ENCODE data around the gene EEF1AKMT2. TPM values are rescaled to one million over a fixed set of nuclear protein-coding genes. Genes with fewer than 3 reads are reported as not detected.
"Not testable (repeated sequence)": the region's sequence is repeated elsewhere in the genome, so short reads cannot be mapped to it uniquely, and the experiment has no call there.

The EEF1AKMT2 gene
- total and polyA plus RNA-seq, 4 donors: 9.6 to 21.2 (median 12.9) TPM

DNA sequence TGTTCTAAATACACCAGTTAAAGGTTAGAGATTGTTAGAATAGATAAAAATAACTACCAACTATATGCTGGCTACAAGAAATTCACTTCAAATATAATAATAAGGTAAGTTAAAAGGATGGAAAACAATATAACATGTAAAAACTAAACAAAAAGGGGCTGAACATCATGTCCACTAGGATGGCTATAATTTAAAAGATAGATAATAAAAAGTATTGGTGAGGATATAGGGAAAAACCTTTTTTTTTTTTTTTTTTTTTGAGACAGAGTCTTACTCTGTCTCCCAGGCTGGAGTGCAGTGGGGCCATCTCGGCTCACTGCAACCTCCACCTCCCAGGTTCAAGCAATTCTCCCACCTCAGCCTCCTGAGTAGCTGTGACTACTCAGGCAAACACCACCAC lies 8.8 kb downstream of the EEF1AKMT2 start:
- intact Hi-C loops (cut with DNase I); H3K27ac ChIP-seq (ENCODE audit: low read depth in 1 of 2, low read length in 2 of 2); H3K9me3 ChIP-seq (ENCODE audit: control insufficient read depth, low read length); H3K4me1 ChIP-seq (ENCODE audit: control insufficient read depth in 1 of 2, insufficient read depth in 2 of 2, low read length in 2 of 2); H3K36me3 ChIP-seq (ENCODE audit: control insufficient read depth in 1 of 2, insufficient read depth in 2 of 2, low read length in 1 of 2); H3K27me3 ChIP-seq (ENCODE audit: control insufficient read depth in 1 of 2, insufficient read depth in 2 of 2, low read length in 1 of 2); H3K4me3 ChIP-seq (ENCODE audit: low read length in 2 of 2); ATAC-seq (ENCODE audit: low FRiP score); DNase-seq: not testable (repeated sequence)
- WGBS, 2 donors: 98 to 100% methylated on average over 1 of the region's 1 CpG

- H3K36me3 ChIP-seq (ENCODE audit: control insufficient read depth in 1 of 2, insufficient read depth in 2 of 2, low read length in 1 of 2): no peaks in the 10 kb centered on the region
- H3K27ac ChIP-seq (ENCODE audit: low read depth in 1 of 2, low read length in 2 of 2): no peak overlapping the region
- intact Hi-C loops (cut with DNase I): no loop called here
These were observed 22.9 kb downstream of the EEF1AKMT2 start for GRCh38 chr10:124768791-124769190.

GRCh38 chr10:124765256-124765655 lies 26.4 kb downstream of the EEF1AKMT2 start:
- no peak for DNase-seq
- H3K4me3 ChIP-seq (ENCODE audit: low read length in 2 of 2): no peak overlapping the region
- H3K36me3 ChIP-seq (ENCODE audit: control insufficient read depth in 1 of 2, insufficient read depth in 2 of 2, low read length in 1 of 2): peaks cover 0 to 2% of the 10 kb centered on the region in 2 donors
- 13 to 34% methylated on average over 2 of the region's 2 CpGs for WGBS, 2 donors
- no peak for ATAC-seq (ENCODE audit: low FRiP score)
- H3K4me1 ChIP-seq (ENCODE audit: control insufficient read depth in 1 of 2, insufficient read depth in 2 of 2, low read length in 2 of 2): no peaks in the 10 kb centered on the region
- H3K9me3 ChIP-seq (ENCODE audit: control insufficient read depth, low read length): no peaks in the 10 kb centered on the region
- no peaks in the 10 kb centered on the region for H3K27me3 ChIP-seq (ENCODE audit: control insufficient read depth in 1 of 2, insufficient read depth in 2 of 2, low read length in 1 of 2)
- H3K27ac ChIP-seq (ENCODE audit: low read depth in 1 of 2, low read length in 2 of 2): no peak overlapping the region
- intact Hi-C loops (cut with DNase I): no loop called here

More at GRCh38 chr10:124768791-124769190, 22.9 kb downstream of the EEF1AKMT2 start:
- no peak overlapping the region for H3K4me3 ChIP-seq (ENCODE audit: low read length in 2 of 2)
- DNase-seq (no peak), ATAC-seq (ENCODE audit: low FRiP score) (no peak)
- no peaks in the 10 kb centered on the region for H3K4me1 ChIP-seq (ENCODE audit: control insufficient read depth in 1 of 2, insufficient read depth in 2 of 2, low read length in 2 of 2)
- H3K27me3 ChIP-seq (ENCODE audit: control insufficient read depth in 1 of 2, insufficient read depth in 2 of 2, low read length in 1 of 2): no peaks in the 10 kb centered on the region
- WGBS, 2 donors: 97% methylated on average over 2 of the region's 2 CpGs
- H3K9me3 ChIP-seq (ENCODE audit: control insufficient read depth, low read length): no peaks in the 10 kb centered on the region

GRCh38 chr10:124763267-124763666 lies 28.4 kb downstream of the EEF1AKMT2 start:
- no peak for ATAC-seq (ENCODE audit: low FRiP score)
- no peaks in the 10 kb centered on the region for H3K9me3 ChIP-seq (ENCODE audit: control insufficient read depth, low read length)
- intact Hi-C loops (cut with DNase I): no loop called here
- H3K4me3 ChIP-seq (ENCODE audit: low read length in 2 of 2): no peak overlapping the region
- no peak overlapping the region for H3K27ac ChIP-seq (ENCODE audit: low read depth in 1 of 2, low read length in 2 of 2)
- 83 to 89% methylated on average over 1 of the region's 1 CpG for WGBS, 2 donors
- peaks cover 0 to 2% of the 10 kb centered on the region in 2 donors for H3K36me3 ChIP-seq (ENCODE audit: control insufficient read depth in 1 of 2, insufficient read depth in 2 of 2, low read length in 1 of 2)
- H3K27me3 ChIP-seq (ENCODE audit: control insufficient read depth in 1 of 2, insufficient read depth in 2 of 2, low read length in 1 of 2): no peaks in the 10 kb centered on the region
- no peaks in the 10 kb centered on the region for H3K4me1 ChIP-seq (ENCODE audit: control insufficient read depth in 1 of 2, insufficient read depth in 2 of 2, low read length in 2 of 2)
- no peak for DNase-seq

- no peak overlapping the region for H3K4me3 ChIP-seq (ENCODE audit: low read length in 2 of 2)
- no peaks in the 10 kb centered on the region for H3K9me3 ChIP-seq (ENCODE audit: control insufficient read depth, low read length)
- H3K4me1 ChIP-seq (ENCODE audit: control insufficient read depth in 1 of 2, insufficient read depth in 2 of 2, low read length in 2 of 2): peaks cover 0 to 2% of the 10 kb centered on the region in 2 donors
- intact Hi-C loops (cut with DNase I): no loop called here
- DNase-seq (no peak), ATAC-seq (ENCODE audit: low FRiP score) (no peak)
- H3K36me3 ChIP-seq (ENCODE audit: control insufficient read depth in 1 of 2, insufficient read depth in 2 of 2, low read length in 1 of 2): peaks cover 0 to 2% of the 10 kb centered on the region in 2 donors
- WGBS, 2 donors: 60 to 65% methylated on average over 5 of the region's 5 CpGs
- no peak overlapping the region for H3K27ac ChIP-seq (ENCODE audit: low read depth in 1 of 2, low read length in 2 of 2)
- H3K27me3 ChIP-seq (ENCODE audit: control insufficient read depth in 1 of 2, insufficient read depth in 2 of 2, low read length in 1 of 2): no peaks in the 10 kb centered on the region
These were observed 29.4 kb downstream of the EEF1AKMT2 start for GRCh38 chr10:124762281-124762680.

DNA sequence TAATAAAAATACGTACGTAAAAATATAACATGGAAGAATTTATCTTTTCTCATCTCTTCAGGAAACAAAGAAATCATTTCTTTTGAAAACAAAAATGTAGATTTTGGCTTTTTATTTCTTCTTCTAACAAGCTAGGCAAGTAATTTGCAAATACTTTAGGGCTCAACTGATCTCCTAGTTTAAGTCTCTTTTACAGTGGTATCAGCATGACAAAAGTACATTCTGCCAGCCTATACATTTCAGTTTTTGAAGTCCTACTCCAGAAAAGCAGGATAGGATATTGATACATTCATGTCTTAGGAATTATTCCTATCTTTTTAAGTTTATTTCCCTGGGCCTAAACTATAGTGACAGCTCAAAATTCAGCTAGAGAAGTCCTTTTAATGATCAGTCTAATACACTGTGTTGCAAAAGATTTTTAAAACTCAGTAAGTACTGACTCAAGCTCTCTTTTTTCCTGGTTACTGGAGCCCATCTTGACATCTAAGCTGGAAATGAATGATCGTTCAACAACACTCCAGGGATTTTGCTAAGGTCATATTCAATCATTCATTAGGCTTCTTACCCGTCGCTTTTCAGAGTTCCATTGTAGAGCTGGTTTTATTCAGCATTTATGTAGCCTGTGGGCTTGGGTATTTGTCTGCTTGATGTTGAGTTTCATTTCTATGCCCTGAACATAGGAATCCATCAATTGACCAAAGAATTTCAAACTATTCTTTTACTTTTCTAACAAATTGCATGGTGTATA lies 35.4 kb downstream of the EEF1AKMT2 start:
- intact Hi-C loops (cut with DNase I): no loop called here

GRCh38 chr10:124755581-124755980 lies 36.1 kb downstream of the EEF1AKMT2 start:
- ATAC-seq (ENCODE audit: low FRiP score) (no peak), DNase-seq (no peak)
- Histone ChIP-seq H3K27ac (ENCODE audit: low read depth in 1 of 2, low read length in 2 of 2) (no peak overlapping the region), H3K27me3 (ENCODE audit: control insufficient read depth in 1 of 2, insufficient read depth in 2 of 2, low read length in 1 of 2) (no peaks in the 10 kb centered on the region), H3K4me3 (ENCODE audit: low read length in 2 of 2) (no peak overlapping the region), H3K4me1 (ENCODE audit: control insufficient read depth in 1 of 2, insufficient read depth in 2 of 2, low read length in 2 of 2) (peaks cover 0 to 2% of the 10 kb centered on the region in 2 donors), H3K9me3 (ENCODE audit: control insufficient read depth, low read length) (no peaks in the 10 kb centered on the region), H3K36me3 (ENCODE audit: control insufficient read depth in 1 of 2, insufficient read depth in 2 of 2, low read length in 1 of 2) (peaks cover 0 to 2% of the 10 kb centered on the region in 2 donors)
- WGBS, 2 donors: 76 to 77% methylated on average over 2 of the region's 2 CpGs
- intact Hi-C loops (cut with DNase I): no loop called here

More for the DNA sequence above, 35.4 kb downstream of the EEF1AKMT2 start:
- no peak overlapping the region for H3K4me3 ChIP-seq (ENCODE audit: low read length in 2 of 2)
- peaks cover 0 to 2% of the 10 kb centered on the region in 2 donors for H3K4me1 ChIP-seq (ENCODE audit: control insufficient read depth in 1 of 2, insufficient read depth in 2 of 2, low read length in 2 of 2)
- ATAC-seq (ENCODE audit: low FRiP score) (no peak), DNase-seq (no peak)
- no peaks in the 10 kb centered on the region for H3K27me3 ChIP-seq (ENCODE audit: control insufficient read depth in 1 of 2, insufficient read depth in 2 of 2, low read length in 1 of 2)
- no peak overlapping the region for H3K27ac ChIP-seq (ENCODE audit: low read depth in 1 of 2, low read length in 2 of 2)
- no peaks in the 10 kb centered on the region for H3K9me3 ChIP-seq (ENCODE audit: control insufficient read depth, low read length)
- WGBS, 2 donors: 73 to 80% methylated on average over 5 of the region's 5 CpGs
- H3K36me3 ChIP-seq (ENCODE audit: control insufficient read depth in 1 of 2, insufficient read depth in 2 of 2, low read length in 1 of 2): peaks cover 0 to under 1% of the 10 kb centered on the region in 2 donors

DNA sequence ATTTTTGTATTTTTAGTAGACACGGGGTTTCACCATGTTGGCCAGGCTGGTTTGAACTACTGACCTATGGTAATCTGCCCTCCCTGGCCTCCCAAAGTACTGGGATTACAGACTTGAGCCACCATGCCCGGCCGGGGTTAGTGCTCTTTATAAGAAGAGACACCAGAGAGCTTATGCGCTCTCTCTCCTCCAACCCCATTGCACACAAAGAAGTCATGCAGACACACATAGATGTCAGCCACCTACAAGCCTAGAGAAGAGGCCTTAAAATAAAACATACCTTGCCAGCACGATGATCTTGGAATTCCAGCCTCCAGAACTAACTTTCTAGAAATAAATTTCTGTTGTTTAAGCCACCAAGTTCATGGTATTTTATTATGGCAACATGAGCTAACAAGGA lies 37.5 kb downstream of the EEF1AKMT2 start:
- no peaks in the 10 kb centered on the region for H3K9me3 ChIP-seq (ENCODE audit: control insufficient read depth, low read length)
- peaks cover 0 to 2% of the 10 kb centered on the region in 2 donors for H3K36me3 ChIP-seq (ENCODE audit: control insufficient read depth in 1 of 2, insufficient read depth in 2 of 2, low read length in 1 of 2)
- 88 to 89% methylated on average over 5 of the region's 5 CpGs for WGBS, 2 donors
- DNase-seq: no peak
- no peak for ATAC-seq (ENCODE audit: low FRiP score)
- H3K27ac ChIP-seq (ENCODE audit: low read depth in 1 of 2, low read length in 2 of 2): no peak overlapping the region
- H3K4me3 ChIP-seq (ENCODE audit: low read length in 2 of 2): no peak overlapping the region
- intact Hi-C loops (cut with DNase I): no loop called here
- peaks cover 0 to 2% of the 10 kb centered on the region in 2 donors for H3K4me1 ChIP-seq (ENCODE audit: control insufficient read depth in 1 of 2, insufficient read depth in 2 of 2, low read length in 2 of 2)
- H3K27me3 ChIP-seq (ENCODE audit: control insufficient read depth in 1 of 2, insufficient read depth in 2 of 2, low read length in 1 of 2): no peaks in the 10 kb centered on the region

GRCh38 chr10:124748953-124749645 lies 42.6 kb downstream of the EEF1AKMT2 start:
- DNase-seq (no peak), ATAC-seq (ENCODE audit: low FRiP score) (no peak)
- Histone ChIP-seq H3K4me3 (ENCODE audit: low read length in 2 of 2) (no peak overlapping the region), H3K27me3 (ENCODE audit: control insufficient read depth in 1 of 2, insufficient read depth in 2 of 2, low read length in 1 of 2) (no peaks in the 10 kb centered on the region), H3K4me1 (ENCODE audit: control insufficient read depth in 1 of 2, insufficient read depth in 2 of 2, low read length in 2 of 2) (no peaks in the 10 kb centered on the region), H3K36me3 (ENCODE audit: control insufficient read depth in 1 of 2, insufficient read depth in 2 of 2, low read length in 1 of 2) (peaks cover 0 to 3% of the 10 kb centered on the region in 2 donors), H3K9me3 (ENCODE audit: control insufficient read depth, low read length) (no peaks in the 10 kb centered on the region), H3K27ac (ENCODE audit: low read depth in 1 of 2, low read length in 2 of 2) (no peak overlapping the region)
- WGBS, 2 donors: 78 to 83% methylated on average over 4 of the region's 4 CpGs
- intact Hi-C loops (cut with DNase I): no loop called here

Data from aorta (tissue), 5 donors.